AG04450 (cell line): ENCODE measurements around the gene CCDC167. TPM values are rescaled to one million over a fixed set of nuclear protein-coding genes. Genes with fewer than 3 reads are reported as not detected.

Source experiments
- CTCF ChIA-PET: fragments of 300-600, 350-600 bp; formaldehyde crosslinking; extraction: SDS; loops from one replicate; lab custom pipeline; 2022; ENCODE audit warnings: antibody characterized with exemption, inconsistent platforms; lab: Charles Lee
- POLR2A ChIA-PET: fragments of 350-600 bp; formaldehyde crosslinking; extraction: SDS; loops from one replicate; lab custom pipeline; 2021; ENCODE audit warnings: antibody characterized with exemption, inconsistent platforms; lab: Yijun Ruan, JAX
- DNase-seq: peaks from one replicate; pipeline ENCODE4 v3.0.0-alpha.2; 2011; ENCODE audit warnings: low read depth, low spot score
- H3K27ac ChIP-seq: one replicate; pipeline ENCODE4 v1.5.1; 2012; ENCODE audit warnings: low read depth, low read length, control low read depth
- H3K27me3 ChIP-seq: one replicate; pipeline ENCODE4 v1.6.0; 2012; ENCODE audit warnings: low read length; ENCODE audit not compliant: control insufficient read depth, insufficient read depth
- H3K4me3 ChIP-seq: 2 replicates; pipeline ENCODE4 v1.5.1; 2011; ENCODE audit warnings: mild to moderate bottlenecking, low read depth, low read length, control low read depth
- H3K9me3 ChIP-seq: 2 replicates; pipeline ENCODE4 v1.5.1; 2012; ENCODE audit warnings: low read length; ENCODE audit not compliant: control insufficient read depth, insufficient read depth
- CTCF ChIP-seq: IDR thresholded peaks from 2 replicates; pipeline ENCODE4 v1.5.1; 2011; ENCODE audit warnings: low read depth, low read length, control low read depth, inconsistent platforms
- polyA plus RNA-seq: library from polyadenylated mRNA; depleted of rRNA; stranded (reverse); fragments of >200 nt; gene quantifications from 2 replicates; pipeline ENCODE4 v1.2.3, GENCODE V29; 2011

The CCDC167 gene
- polyA plus RNA-seq, 1 experiment: 27.3 TPM

GRCh38 chr6:37473364-37474095 lies 26.2 kb downstream of the CCDC167 start:
- POLR2A ChIA-PET: no interaction called here
- no peaks in the 10 kb centered on the region for H3K27me3 ChIP-seq
- CTCF ChIA-PET: interaction anchor here (1.0 kb wide), 1 partner anchor 148 kb away, joined by 4 read pairs; no protein-coding TSS in a partner anchor
- DNase-seq: no peak
- no peaks in the 10 kb centered on the region; the same call in 1 of the 2 replicates for H3K9me3 ChIP-seq
- H3K4me3 ChIP-seq: no peak overlapping the region
- H3K27ac ChIP-seq: no peak overlapping the region
- no peak for TF ChIP-seq CTCF

GRCh38 chr6:37467718-37468117 lies 32.0 kb downstream of the CCDC167 start:
- no peak for TF ChIP-seq CTCF
- Histone ChIP-seq H3K27me3 (no peaks in the 10 kb centered on the region), H3K27ac (no peak overlapping the region), H3K9me3 (peaks cover 4% of the 10 kb centered on the region), H3K4me3 (no peak overlapping the region)
- ChIA-PET CTCF (interaction anchor here (0.5 to 1.6 kb wide), 4 partner anchors 17 to 339 kb away, joined by 3 to 4 read pairs (median 3); no protein-coding TSS in a partner anchor), POLR2A (interaction anchor here (0.7 kb wide), 1 partner anchor 90 kb away, joined by 3 read pairs; no protein-coding TSS in a partner anchor)
- no peak for DNase-seq

GRCh38 chr6:37463110-37463509 lies 36.6 kb downstream of the CCDC167 start:
- Histone ChIP-seq H3K27ac (no peak overlapping the region), H3K9me3 (peaks cover 4% of the 10 kb centered on the region; the same call in 1 of the 2 replicates), H3K4me3 (no peak overlapping the region), H3K27me3 (no peaks in the 10 kb centered on the region)
- ChIA-PET POLR2A (no interaction called here), CTCF (no interaction called here)
- no peak for TF ChIP-seq CTCF
- DNase-seq: no peak

- Histone ChIP-seq H3K4me3 (no peak overlapping the region), H3K27me3 (no peaks in the 10 kb centered on the region), H3K9me3 (no peaks in the 10 kb centered on the region), H3K27ac (no peak overlapping the region)
- no peak for DNase-seq
- ChIA-PET POLR2A (no interaction called here), CTCF (no interaction called here)
- TF ChIP-seq CTCF: no peak
Measured at GRCh38 chr6:37460805-37461204, 38.9 kb downstream of the CCDC167 start.
